ENCODE measurements around the gene HDAC4.

- no peak for TF ChIP-seq EP300 (IDR thresholded peaks at IDR 0.05)
- no peak for TF ChIP-seq POLR2AphosphoS5 (IDR thresholded peaks at IDR 0.05)
- no peak for TF ChIP-seq CTCF (IDR thresholded peaks at IDR 0.05)
- TF ChIP-seq POLR2A (IDR thresholded peaks at IDR 0.05) = no peak
Observed at GRCh38 chr2:239285071-239285931, 115.5 kb downstream of the HDAC4 start.
